ENCODE measurements around the gene VIPR2. TPM values are rescaled to one million over a fixed set of nuclear protein-coding genes. Genes with fewer than 3 reads are reported as not detected.
"Not testable (repeated sequence)": the region's sequence is repeated elsewhere in the genome, so short reads cannot be mapped to it uniquely, and the experiment has no call there.

The VIPR2 gene
- total RNA-seq, 2 experiments from 2014 or later, result 0.42 to 0.50 TPM

DNA sequence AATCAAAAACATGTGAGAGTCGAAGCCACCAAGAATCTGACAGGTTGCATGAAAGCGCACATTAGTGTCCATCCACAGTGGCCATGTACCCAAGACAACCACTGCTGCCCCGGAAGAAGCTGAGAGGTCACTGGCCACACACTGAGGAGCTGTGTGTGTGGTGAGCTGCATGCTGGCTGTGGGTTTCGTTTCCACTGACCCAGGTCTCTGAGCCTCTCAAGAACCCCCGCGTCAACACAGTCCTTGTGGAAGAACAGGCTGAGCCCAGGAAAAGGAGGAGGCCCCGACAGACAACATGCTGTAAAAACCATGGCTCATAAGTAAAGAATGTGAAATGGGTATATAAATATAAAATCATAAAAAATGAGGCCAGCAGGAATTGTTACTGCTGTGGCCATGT is 8.2 kb downstream of the VIPR2 start:
- H3K4me1 Mint-ChIP-seq, result no peaks in the 10 kb centered on the region
- peaks cover 10% of the 10 kb centered on the region for H3K27me3 Mint-ChIP-seq
- no peaks in the 10 kb centered on the region for H3K36me3 Mint-ChIP-seq (ENCODE audit: low read depth)
- no peak overlapping the region for H3K27ac Mint-ChIP-seq
- no peak overlapping the region for H3K4me3 Mint-ChIP-seq
- ATAC-seq, result no peak
- ChIA-PET POLR2A (no interaction called here), CTCF (no interaction called here)
- H3K9me3 Mint-ChIP-seq (ENCODE audit: low read depth), result no peaks in the 10 kb centered on the region
- DNase-seq, result no peak
- intact Hi-C loops (cut with DNase I, micrococcal nuclease), result no loop called here

DNA sequence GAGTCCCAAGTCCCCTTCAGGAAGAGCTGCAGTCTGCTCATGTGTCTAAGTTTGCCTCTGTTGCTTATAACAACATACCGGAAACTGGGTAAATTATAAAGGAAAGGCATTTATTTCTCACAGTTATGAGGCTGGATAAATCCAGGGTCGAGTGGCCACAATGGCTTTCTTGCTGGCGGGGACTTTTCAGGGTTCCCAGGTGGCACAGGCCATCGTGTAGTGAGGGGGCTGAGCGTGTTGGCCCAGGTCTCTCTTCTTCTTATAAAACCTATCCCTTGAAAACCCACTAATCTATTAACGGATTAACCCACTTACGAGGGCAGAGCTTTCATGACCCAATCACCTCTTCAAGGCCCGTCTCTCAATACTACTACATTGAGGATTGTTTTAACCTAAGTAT is 8.7 kb downstream of the VIPR2 start:
- intact Hi-C loops (cut with DNase I, micrococcal nuclease), result no loop called here
- Mint-ChIP-seq H3K27me3 (peaks cover 8% of the 10 kb centered on the region), H3K9me3 (ENCODE audit: low read depth) (no peaks in the 10 kb centered on the region), H3K4me1 (no peaks in the 10 kb centered on the region), H3K4me3 (no peak overlapping the region), H3K27ac (no peak overlapping the region), H3K36me3 (ENCODE audit: low read depth) (no peaks in the 10 kb centered on the region)
- ChIA-PET CTCF (no interaction called here), POLR2A (no interaction called here)
- no peak for DNase-seq
- ATAC-seq, result no peak

DNA sequence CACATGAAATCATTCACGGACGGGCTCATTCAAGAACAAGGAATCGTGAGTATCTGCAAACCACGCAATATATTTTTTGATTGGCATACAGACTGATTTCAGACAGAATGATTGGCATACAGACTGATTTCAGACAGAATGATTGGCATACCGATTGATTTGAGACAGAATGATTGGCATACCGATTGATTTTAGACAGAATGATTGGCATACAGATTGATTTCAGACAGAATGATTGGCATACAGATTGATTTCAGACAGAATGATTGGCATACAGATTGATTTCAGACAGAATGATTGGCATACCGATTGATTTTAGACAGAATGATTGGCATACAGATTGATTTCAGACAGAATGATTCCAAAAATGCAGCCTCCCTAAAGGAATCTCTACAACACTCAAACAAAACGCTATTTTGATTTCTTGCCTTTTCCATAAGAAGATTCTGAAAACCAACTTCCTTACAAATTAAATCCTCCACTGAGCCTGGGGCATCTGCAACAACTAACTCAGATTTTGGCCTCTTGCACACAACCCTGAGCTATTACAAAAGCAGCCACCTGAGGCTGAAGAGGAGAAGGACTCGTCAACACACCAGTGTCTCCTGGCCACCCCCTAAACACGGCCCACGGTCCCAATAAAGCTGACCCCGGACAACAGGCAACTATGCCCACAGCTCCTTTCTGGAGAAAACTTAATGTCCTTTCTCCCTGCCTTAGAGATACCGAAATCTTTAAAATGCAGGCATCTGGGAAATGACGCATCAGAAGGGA is 11.8 kb downstream of the VIPR2 start:
- H3K4me3 Mint-ChIP-seq; H3K27me3 Mint-ChIP-seq; DNase-seq; H3K27ac Mint-ChIP-seq; H3K9me3 Mint-ChIP-seq (ENCODE audit: low read depth); ATAC-seq; H3K4me1 Mint-ChIP-seq; H3K36me3 Mint-ChIP-seq (ENCODE audit: low read depth); POLR2A ChIA-PET; CTCF ChIA-PET: not testable (repeated sequence)
- intact Hi-C loops (cut with DNase I, micrococcal nuclease), result loop anchor here (1.0 to 2.0 kb wide), 2 partner anchors 30 kb away; no protein-coding TSS in a partner anchor

DNA sequence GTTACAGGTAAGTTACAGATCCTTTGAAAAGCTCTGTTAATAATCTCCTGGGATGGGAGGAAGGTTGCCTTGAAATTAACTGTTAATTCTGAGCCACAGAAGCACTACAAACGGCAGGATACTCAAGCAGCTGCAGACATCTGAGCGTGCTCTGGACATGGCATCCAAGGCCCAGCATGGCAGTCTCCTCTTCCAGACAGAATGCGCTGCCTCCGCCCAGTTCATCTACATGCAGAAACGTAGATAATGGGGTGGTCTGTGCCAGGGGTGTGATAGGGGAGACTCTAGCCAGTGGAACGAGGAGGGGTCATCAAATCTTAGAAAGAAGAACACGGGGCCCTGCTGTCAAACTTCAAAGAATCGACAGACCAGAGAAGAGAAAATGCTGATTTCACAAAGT is 13.8 kb downstream of the VIPR2 start:
- no peak for ATAC-seq
- H3K27ac Mint-ChIP-seq, result no peak overlapping the region
- POLR2A ChIA-PET, result no interaction called here
- no peak for DNase-seq
- H3K27me3 Mint-ChIP-seq, result no peaks in the 10 kb centered on the region
- H3K4me1 Mint-ChIP-seq, result no peaks in the 10 kb centered on the region
- intact Hi-C loops (cut with DNase I, micrococcal nuclease), result no loop called here
- H3K36me3 Mint-ChIP-seq (ENCODE audit: low read depth), result no peaks in the 10 kb centered on the region
- H3K4me3 Mint-ChIP-seq, result no peak overlapping the region
- CTCF ChIA-PET, result no interaction called here
- no peaks in the 10 kb centered on the region for H3K9me3 Mint-ChIP-seq (ENCODE audit: low read depth)

DNA sequence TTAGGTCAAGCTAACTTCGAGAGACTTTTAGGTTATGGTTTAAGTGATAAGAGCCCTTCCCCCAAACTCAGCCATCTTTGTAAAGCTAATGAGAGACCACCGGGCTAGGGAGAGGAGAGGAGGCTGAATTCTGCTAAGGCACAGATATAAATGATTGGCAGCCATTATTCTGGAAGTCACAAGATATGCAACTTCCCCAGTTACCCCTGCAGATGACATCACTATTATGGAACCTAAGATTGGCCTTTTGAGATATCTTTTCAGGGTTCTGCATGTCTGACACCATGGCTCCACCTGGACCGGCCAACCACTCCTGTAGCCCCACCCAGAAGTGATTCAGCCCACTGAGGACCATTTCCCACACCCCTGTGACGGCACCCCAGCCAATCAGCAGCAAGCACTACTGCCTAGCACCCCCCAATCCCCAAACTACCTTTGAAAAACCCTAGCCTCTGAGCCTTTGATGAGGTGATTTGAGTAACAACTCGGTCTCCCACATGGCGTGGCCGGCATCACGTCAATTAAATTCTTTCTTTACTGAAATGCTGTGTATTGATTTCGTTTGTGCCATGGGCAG is 14.4 kb downstream of the VIPR2 start:
- Mint-ChIP-seq H3K4me1 (no peaks in the 10 kb centered on the region), H3K36me3 (ENCODE audit: low read depth) (no peaks in the 10 kb centered on the region), H3K9me3 (ENCODE audit: low read depth) (no peaks in the 10 kb centered on the region), H3K27me3 (no peaks in the 10 kb centered on the region), H3K4me3 (no peak overlapping the region), H3K27ac (no peak overlapping the region)
- ChIA-PET CTCF (no interaction called here), POLR2A (no interaction called here)
- intact Hi-C loops (cut with DNase I, micrococcal nuclease), result no loop called here
- ATAC-seq, result no peak
- no peak for DNase-seq

DNA sequence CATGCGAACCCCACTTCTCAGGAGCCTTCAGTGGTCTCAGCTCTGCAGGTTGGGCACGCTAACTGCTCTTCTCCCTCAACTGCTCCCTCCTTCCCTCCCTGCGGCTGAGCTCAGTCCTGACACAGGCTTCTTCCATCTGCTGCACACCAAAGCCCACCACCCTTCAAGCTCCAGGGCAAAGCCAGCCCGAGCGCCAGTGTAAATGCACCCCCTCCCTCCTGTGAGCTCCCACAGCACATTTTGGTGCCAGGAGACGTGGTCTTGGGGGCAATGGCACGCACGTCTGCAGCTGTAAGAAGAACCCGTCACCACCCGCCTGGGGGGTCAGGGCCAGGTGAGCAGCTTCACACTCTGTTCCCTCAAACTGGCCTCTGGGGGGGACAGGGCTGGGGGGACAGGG is 15.9 kb downstream of the VIPR2 start:
- Mint-ChIP-seq H3K9me3 (ENCODE audit: low read depth) (no peaks in the 10 kb centered on the region), H3K36me3 (ENCODE audit: low read depth) (no peaks in the 10 kb centered on the region), H3K27ac (no peak overlapping the region), H3K4me1 (no peaks in the 10 kb centered on the region), H3K4me3 (no peak overlapping the region), H3K27me3 (no peaks in the 10 kb centered on the region)
- ChIA-PET POLR2A (no interaction called here), CTCF (interaction anchor here (0.7 kb wide), 1 partner anchor 148 kb away, joined by 4 read pairs; no protein-coding TSS in a partner anchor)
- intact Hi-C loops (cut with DNase I, micrococcal nuclease), result no loop called here
- DNase-seq (no peak), ATAC-seq (no peak)

DNA sequence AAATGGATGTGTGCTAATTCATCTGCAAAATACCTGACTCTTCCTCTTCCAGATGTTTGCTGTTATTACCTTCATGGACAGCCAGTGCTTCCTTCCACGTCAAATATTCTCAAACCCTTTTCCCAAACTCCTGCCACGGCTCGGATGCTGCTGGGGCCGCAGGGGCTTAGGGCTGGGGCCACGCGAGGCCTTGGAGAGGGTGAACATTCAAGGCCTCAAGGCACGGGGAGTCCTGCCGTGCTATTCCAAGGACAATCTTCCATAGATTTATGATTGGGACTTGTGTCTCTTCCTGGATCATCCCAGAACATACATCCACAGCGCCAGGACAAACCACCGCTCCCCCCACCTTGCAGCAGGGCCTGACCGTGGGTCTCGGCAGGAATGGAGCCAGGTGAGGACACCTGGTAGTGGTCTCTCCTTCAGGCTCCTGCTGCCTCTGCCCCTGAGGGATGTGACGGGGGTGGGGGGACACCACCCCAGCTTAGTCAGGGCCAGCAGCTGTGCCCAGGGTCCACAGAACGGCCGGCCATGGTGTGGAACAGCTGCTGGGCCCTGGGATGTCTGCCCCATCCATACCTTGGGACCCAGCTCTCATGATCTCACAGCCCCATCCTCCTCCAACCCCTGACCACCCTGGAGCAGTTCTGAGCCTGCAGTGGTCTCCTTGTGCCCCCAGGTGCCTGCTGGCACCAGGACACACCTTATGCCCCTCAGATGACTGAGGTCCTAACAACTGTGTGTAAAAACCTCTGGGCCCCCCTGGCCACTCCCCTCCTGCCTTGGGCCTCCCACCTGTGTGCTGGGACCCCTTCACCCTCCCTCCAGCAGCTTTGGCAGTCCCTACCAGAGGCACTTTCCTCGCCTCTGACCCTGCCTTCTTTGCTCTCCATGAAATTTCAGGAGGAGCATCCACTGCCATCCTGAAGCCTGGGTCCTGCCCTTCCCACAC is 16.7 kb downstream of the VIPR2 start:
- Mint-ChIP-seq H3K4me3 (no peak overlapping the region), H3K9me3 (ENCODE audit: low read depth) (no peaks in the 10 kb centered on the region), H3K36me3 (ENCODE audit: low read depth) (no peaks in the 10 kb centered on the region), H3K4me1 (no peaks in the 10 kb centered on the region), H3K27ac (no peak overlapping the region), H3K27me3 (no peaks in the 10 kb centered on the region)
- no peak for ATAC-seq
- intact Hi-C loops (cut with DNase I, micrococcal nuclease), result no loop called here
- no peak for DNase-seq
- CTCF ChIA-PET, result interaction anchor here (0.7 kb wide), 1 partner anchor 149 kb away, joined by 4 read pairs; no protein-coding TSS in a partner anchor
- POLR2A ChIA-PET, result no interaction called here

DNA sequence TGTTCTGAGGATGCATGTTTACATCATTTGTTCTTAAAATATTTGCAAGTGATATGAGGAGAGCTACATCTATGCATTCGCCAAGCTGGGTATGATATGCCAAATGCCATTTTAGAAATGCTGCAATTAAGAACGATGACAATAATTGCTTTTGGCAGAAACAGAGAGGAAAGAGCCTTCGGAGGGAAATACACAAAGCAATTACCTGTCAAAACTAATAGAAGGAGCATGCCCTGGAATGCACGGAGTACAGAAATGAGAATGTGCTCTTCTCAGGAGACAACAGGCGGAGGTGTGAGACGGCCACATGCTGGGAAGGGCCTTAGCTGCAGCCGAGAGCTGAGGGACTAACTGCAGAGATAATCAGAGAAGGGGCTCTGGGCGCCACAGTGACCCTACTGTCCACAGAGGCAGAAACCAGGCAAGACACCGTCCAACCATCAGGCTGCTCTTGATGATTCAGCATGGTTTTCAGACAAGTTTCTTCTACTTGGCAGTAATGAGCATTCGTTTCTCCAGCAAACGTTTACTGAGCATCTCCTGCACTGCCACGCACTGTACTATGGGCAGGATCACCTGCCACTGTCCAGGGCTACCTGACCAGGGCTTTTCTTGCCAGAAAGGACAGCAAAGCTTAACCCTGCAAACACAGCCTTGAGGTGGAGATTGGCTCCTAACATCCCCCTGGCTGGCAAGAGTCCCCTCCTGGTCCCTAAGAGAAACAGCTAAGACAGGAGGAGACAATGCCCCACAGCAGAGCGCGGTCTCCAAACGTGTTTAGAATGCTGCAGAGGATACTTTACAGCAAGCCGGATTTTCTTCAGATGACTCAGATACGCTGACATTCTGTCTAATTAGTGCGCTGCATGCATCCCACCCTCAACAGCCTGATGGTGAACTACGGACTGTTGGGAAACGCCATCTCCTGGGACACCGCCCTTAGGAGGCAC is 18.1 kb downstream of the VIPR2 start:
- intact Hi-C loops (cut with DNase I, micrococcal nuclease), result no loop called here
- POLR2A ChIA-PET, result no interaction called here
- Mint-ChIP-seq H3K27ac (no peak overlapping the region), H3K4me1 (no peaks in the 10 kb centered on the region), H3K9me3 (ENCODE audit: low read depth) (no peaks in the 10 kb centered on the region), H3K4me3 (no peak overlapping the region), H3K36me3 (ENCODE audit: low read depth) (no peaks in the 10 kb centered on the region), H3K27me3 (no peaks in the 10 kb centered on the region)
- ATAC-seq, result no peak
- CTCF ChIA-PET, result no interaction called here
- no peak for DNase-seq

DNA sequence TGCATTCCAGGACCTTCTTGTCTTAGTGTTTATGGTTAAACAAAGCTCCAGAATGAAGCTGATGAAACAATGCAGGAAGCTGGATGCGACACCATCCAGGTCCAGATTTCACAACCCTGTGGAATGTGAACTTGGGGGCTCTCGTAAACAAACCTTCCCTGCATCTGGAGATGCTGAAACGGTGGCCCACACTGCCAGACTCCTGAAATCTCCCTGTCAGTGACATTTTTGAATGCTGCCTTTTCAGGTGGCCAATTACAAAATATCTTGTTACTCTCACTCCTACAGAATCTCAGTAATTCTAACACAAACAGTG is 18.8 kb downstream of the VIPR2 start:
- H3K36me3 Mint-ChIP-seq (ENCODE audit: low read depth), result no peaks in the 10 kb centered on the region
- no peaks in the 10 kb centered on the region for H3K4me1 Mint-ChIP-seq
- intact Hi-C loops (cut with DNase I, micrococcal nuclease), result no loop called here
- ChIA-PET POLR2A (no interaction called here), CTCF (no interaction called here)
- no peak overlapping the region for H3K4me3 Mint-ChIP-seq
- no peak for DNase-seq
- no peaks in the 10 kb centered on the region for H3K27me3 Mint-ChIP-seq
- no peak overlapping the region for H3K27ac Mint-ChIP-seq
- H3K9me3 Mint-ChIP-seq (ENCODE audit: low read depth), result no peaks in the 10 kb centered on the region
- no peak for ATAC-seq

DNA sequence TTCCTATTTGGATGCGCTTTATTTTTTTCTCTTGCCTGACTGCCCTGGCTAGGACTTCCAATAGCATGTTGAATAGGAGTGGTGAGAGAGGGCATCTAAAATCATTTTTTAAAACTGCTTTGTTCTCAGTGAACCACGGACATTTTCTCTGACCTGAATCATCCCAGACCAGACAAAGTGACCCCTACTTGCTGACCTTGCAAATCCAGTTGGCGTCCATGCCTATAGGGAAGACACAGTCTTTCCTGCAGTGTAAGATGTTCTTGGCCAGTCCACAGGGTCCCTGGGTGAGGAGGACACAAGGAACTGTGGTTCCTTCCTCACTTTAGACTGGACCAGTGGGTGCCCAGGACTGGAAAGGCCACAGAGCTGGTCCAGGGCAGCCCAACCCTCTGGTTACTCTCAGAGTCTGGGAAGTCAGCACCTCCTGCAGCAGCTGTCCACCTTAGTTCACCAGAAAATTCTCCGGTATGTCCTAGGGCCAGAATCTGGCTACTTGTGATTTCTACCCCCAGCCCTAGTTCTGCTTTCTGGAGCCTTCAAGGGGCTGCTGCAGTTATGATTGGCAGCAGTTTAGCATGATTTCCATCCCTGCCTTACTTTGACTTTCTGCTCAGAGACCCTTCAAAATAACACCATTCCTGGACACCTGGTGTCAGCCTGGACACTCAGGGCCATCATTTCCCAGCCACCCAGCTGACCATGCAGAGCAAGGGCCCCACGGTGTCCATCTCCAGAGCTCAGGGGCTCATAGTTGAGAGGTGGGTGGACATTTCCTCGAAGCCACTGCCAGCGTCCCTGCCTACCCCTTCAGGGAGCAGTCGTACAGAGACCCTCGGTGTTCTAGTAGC is 19.3 kb downstream of the VIPR2 start:
- intact Hi-C loops (cut with DNase I, micrococcal nuclease), result no loop called here
- H3K27ac Mint-ChIP-seq, result no peak overlapping the region
- H3K9me3 Mint-ChIP-seq (ENCODE audit: low read depth), result no peaks in the 10 kb centered on the region
- ATAC-seq, result no peak
- H3K4me3 Mint-ChIP-seq, result no peak overlapping the region
- DNase-seq, result no peak
- ChIA-PET POLR2A (no interaction called here), CTCF (no interaction called here)
- no peaks in the 10 kb centered on the region for H3K36me3 Mint-ChIP-seq (ENCODE audit: low read depth)
- H3K27me3 Mint-ChIP-seq, result no peaks in the 10 kb centered on the region
- H3K4me1 Mint-ChIP-seq, result no peaks in the 10 kb centered on the region

Data from activated CD4-positive, alpha-beta T cell treated with anti-CD3 and anti-CD28 coated beads for 36 hours (primary cell).